ENCODE measurements around the gene MTMR8. TPM values are rescaled to one million over a fixed set of nuclear protein-coding genes. Genes with fewer than 3 reads are reported as not detected.
"Not testable (repeated sequence)": the region's sequence is repeated elsewhere in the genome, so short reads cannot be mapped to it uniquely, and the experiment has no call there.

MTMR8 gene
- total RNA-seq: 1 to 10 TPM; 3.1 to 8.1 TPM
- total RNA-seq: 4.4 to 4.8 reads per million in 2 donors

DNA sequence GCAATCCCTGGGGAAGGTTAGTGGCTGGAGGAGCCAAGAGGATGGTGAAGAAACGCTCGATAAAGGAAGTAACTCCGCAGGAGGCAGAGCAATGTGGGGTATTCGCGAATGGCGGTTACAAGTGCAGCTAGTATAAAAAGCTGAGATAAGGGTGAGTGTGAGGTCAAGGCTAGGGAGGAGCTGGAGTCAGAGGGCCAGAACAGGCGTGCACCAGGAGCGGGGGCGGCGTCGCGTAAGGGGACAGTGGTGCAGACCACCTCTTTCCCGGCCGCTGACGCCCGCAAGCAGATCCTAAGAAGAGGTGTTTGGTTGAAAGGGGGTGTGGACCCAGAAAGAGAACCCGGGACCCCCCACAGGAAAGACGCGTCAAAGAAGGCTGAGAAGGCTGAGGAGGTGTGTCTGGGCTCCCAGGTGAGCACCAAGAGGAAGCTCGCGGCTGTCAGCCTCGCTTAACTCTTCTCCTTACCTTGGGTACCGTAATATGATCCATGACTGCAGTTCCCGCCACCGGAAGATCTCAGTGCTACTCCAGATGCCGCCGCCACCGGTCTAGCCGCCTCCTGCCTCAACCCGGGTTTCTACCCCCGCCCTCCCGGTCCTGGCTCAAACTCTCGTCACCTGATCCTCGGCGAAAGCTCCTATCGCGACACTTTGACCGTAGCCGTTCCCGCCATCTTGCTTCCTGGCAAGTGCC is at the start of gene MTMR8:
Gene MTMR8, minus strand, starts transcription at position 579 of the 694 bp plus-strand sequence. Its CDS starts 89 bp downstream, at position 490.
- Mint-ChIP-seq H3K4me1 (peaks cover 15% of the 10 kb centered on the region), H3K36me3 (ENCODE audit: low read depth) (no peaks in the 10 kb centered on the region), H3K27ac (peak within 1 kb of the TSS; percentile 90), H3K27me3 (no peaks in the 10 kb centered on the region), H3K4me3 (peak within 1 kb of the TSS; percentile 96)
- ATAC-seq: peak; percentile 95
- peak; percentile 57 to 66 (median 65) for DNase-seq
- no peaks in the 10 kb centered on the region for H3K9me3 ChIP-seq (ENCODE audit: control insufficient read depth, low read length, poor library complexity, severe bottlenecking)

GRCh38 chrX:64439551-64439950 is 44.3 kb upstream of the MTMR8 start:
- Mint-ChIP-seq H3K4me3 (no peak overlapping the region), H3K36me3 (ENCODE audit: low read depth) (peaks cover 3% of the 10 kb centered on the region), H3K4me1 (no peaks in the 10 kb centered on the region), H3K27ac (no peak overlapping the region), H3K27me3 (no peaks in the 10 kb centered on the region)
- ATAC-seq: no peak
- H3K9me3 ChIP-seq (ENCODE audit: control insufficient read depth, low read length, poor library complexity, severe bottlenecking): no peaks in the 10 kb centered on the region
- DNase-seq: no peak

DNA sequence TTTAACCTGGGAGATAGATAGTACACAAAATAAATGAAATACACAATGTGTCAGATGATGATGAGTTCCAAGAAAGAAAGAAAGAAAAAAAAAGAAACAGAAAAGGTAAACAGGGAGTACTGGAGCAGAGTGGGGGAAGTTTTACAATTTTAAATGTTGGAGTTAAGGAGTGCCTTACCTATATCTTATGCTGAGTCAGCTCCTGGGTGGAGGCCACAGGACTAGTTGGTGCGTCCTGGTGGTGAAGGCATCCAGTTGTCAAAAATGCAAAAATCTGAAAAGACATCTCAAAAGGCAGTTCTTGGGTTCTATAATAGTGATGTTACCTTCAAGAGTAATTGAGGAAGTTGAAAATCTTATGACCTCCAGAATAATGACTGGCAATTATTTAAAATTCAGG is 42.4 kb upstream of the MTMR8 start:
- H3K36me3 Mint-ChIP-seq (ENCODE audit: low read depth): peaks cover 3% of the 10 kb centered on the region
- no peak overlapping the region for H3K4me3 Mint-ChIP-seq
- no peaks in the 10 kb centered on the region for H3K4me1 Mint-ChIP-seq
- ATAC-seq (no peak), DNase-seq (no peak)
- no peaks in the 10 kb centered on the region for H3K27me3 Mint-ChIP-seq
- no peak overlapping the region for H3K27ac Mint-ChIP-seq
- no peaks in the 10 kb centered on the region for H3K9me3 ChIP-seq (ENCODE audit: control insufficient read depth, low read length, poor library complexity, severe bottlenecking)

DNA sequence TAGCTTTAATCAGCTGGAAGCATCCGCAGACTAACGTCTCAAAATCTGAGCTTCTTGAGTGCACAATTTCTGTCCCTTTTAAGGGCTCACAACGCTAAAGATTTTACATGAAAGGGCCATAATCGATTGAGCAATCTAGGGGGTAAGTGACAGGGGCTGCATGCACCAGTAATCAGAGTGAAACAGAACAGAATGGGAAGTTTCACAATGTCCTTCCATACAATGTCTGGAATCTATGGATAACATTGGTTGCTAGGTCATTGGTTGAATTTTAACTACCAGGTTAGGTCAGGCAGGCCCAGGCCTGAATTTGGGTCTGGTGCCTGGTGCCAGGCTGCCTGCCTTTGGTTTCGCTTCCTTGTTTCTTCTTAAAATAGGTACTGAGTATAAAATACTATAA is 42.0 kb upstream of the MTMR8 start:
- Mint-ChIP-seq H3K4me3 (no peak overlapping the region), H3K27me3 (no peaks in the 10 kb centered on the region), H3K27ac (no peak overlapping the region), H3K36me3 (ENCODE audit: low read depth) (peaks cover 3% of the 10 kb centered on the region), H3K4me1 (no peaks in the 10 kb centered on the region)
- H3K9me3 ChIP-seq (ENCODE audit: control insufficient read depth, low read length, poor library complexity, severe bottlenecking): no peaks in the 10 kb centered on the region
- ATAC-seq (no peak), DNase-seq (no peak)

- Mint-ChIP-seq H3K4me3 (no peak overlapping the region), H3K27ac (no peak overlapping the region)
These were observed 33.1 kb upstream of the MTMR8 start for GRCh38 chrX:64428371-64428770.

DNA sequence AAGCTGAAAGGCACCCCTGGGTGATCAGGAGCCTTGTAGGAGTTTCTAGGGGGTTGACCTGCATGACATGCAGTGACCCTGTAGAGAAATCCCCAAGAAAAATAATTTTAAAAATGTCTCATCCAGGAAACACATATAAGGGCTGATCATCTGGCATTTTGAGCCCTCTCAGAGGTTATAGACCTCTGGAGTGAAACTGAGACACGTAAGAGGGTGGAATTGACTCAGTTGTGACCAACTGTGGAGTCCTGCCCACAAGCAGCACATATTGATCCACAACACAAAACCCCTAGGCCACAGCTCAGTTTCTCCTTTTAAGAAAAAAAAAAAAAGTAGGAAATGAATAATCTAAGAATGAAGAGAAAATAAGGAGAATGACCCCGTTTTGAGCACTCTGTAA is 32.5 kb upstream of the MTMR8 start:
- Mint-ChIP-seq H3K4me1 (no peaks in the 10 kb centered on the region), H3K27ac (peak overlapping the region; percentile 51), H3K27me3 (no peaks in the 10 kb centered on the region), H3K4me3 (no peak overlapping the region), H3K36me3 (ENCODE audit: low read depth) (no peaks in the 10 kb centered on the region)
- DNase-seq (no peak), ATAC-seq (no peak)
- H3K9me3 ChIP-seq (ENCODE audit: control insufficient read depth, low read length, poor library complexity, severe bottlenecking): no peaks in the 10 kb centered on the region

More at GRCh38 chrX:64428371-64428770, 33.1 kb upstream of the MTMR8 start:
- ATAC-seq (no peak), DNase-seq (no peak)
- Mint-ChIP-seq H3K27me3 (no peaks in the 10 kb centered on the region), H3K36me3 (ENCODE audit: low read depth) (no peaks in the 10 kb centered on the region), H3K4me1 (no peaks in the 10 kb centered on the region)
- H3K9me3 ChIP-seq (ENCODE audit: control insufficient read depth, low read length, poor library complexity, severe bottlenecking): no peaks in the 10 kb centered on the region

- Mint-ChIP-seq H3K4me3 (no peak overlapping the region), H3K36me3 (ENCODE audit: low read depth) (no peaks in the 10 kb centered on the region), H3K27me3 (no peaks in the 10 kb centered on the region), H3K27ac (no peak overlapping the region), H3K4me1 (no peaks in the 10 kb centered on the region)
- ATAC-seq (no peak), DNase-seq (no peak)
- H3K9me3 ChIP-seq (ENCODE audit: control insufficient read depth, low read length, poor library complexity, severe bottlenecking): no peaks in the 10 kb centered on the region
These were observed 32.0 kb upstream of the MTMR8 start for GRCh38 chrX:64427281-64427680.

- not testable (repeated sequence) for H3K4me1 Mint-ChIP-seq; H3K4me3 Mint-ChIP-seq; H3K27ac Mint-ChIP-seq; H3K9me3 ChIP-seq (ENCODE audit: control insufficient read depth, low read length, poor library complexity, severe bottlenecking); H3K27me3 Mint-ChIP-seq; ATAC-seq; DNase-seq; H3K36me3 Mint-ChIP-seq (ENCODE audit: low read depth)
These were observed 14.5 kb upstream of the MTMR8 start for GRCh38 chrX:64409730-64410129.

GRCh38 chrX:64398088-64398487 is 2.8 kb upstream of the MTMR8 start:
- no peak overlapping the region for H3K4me3 Mint-ChIP-seq
- H3K4me1 Mint-ChIP-seq: peaks cover 15% of the 10 kb centered on the region
- no peak overlapping the region for H3K27ac Mint-ChIP-seq
- no peak for ATAC-seq
- no peaks in the 10 kb centered on the region for H3K9me3 ChIP-seq (ENCODE audit: control insufficient read depth, low read length, poor library complexity, severe bottlenecking)
- no peak for DNase-seq
- H3K36me3 Mint-ChIP-seq (ENCODE audit: low read depth): no peaks in the 10 kb centered on the region
- H3K27me3 Mint-ChIP-seq: peaks cover 6% of the 10 kb centered on the region

GRCh38 chrX:64395568-64395929 is 297 bp upstream of the MTMR8 start:
- H3K27ac Mint-ChIP-seq: peak overlapping the region; percentile 90
- no peaks in the 10 kb centered on the region for H3K36me3 Mint-ChIP-seq (ENCODE audit: low read depth)
- DNase-seq (no peak), ATAC-seq (peak; percentile 26)
- H3K4me3 Mint-ChIP-seq: peak overlapping the region; percentile 96
- no peaks in the 10 kb centered on the region for H3K9me3 ChIP-seq (ENCODE audit: control insufficient read depth, low read length, poor library complexity, severe bottlenecking)
- H3K4me1 Mint-ChIP-seq: peaks cover 15% of the 10 kb centered on the region
- H3K27me3 Mint-ChIP-seq: no peaks in the 10 kb centered on the region

DNA sequence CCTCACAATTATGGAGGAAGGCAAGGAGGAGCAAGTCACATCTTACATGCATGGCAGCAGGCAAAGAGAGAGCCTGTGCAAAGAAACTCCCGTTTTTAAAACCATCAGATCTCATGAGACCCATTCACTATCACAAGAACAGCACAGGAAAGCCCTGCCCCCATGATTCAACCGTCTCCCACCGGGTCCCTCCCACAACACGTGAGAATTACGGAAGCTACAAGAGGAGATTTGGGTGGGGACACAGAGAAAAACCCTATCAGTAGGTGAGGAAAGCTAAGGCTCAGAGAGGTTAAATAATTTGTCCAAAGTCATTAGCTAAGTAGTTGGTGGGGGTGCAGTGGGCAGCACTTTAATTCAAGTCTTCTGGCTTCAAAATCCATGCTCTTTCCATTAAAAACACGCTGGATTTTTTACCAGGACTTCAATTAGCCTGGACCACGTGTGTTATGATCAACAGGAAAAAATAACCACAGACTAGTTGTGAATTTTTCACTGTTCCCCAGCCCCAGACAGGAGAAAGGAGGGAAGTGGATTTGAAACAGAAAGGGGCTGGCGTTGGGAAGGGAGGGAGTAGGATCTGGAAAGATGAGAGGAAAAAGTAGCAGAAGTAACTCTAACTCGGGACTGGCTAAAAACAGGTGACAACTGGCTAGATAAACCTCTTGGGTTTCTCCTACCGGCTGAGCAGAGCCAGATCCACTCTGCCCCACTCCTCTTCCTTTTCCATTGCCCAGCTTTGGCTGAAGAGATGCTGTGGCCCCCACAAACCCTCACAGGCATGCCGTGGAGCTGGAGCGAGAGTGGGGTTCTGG is 986 bp downstream of the MTMR8 start:
- ATAC-seq (peak; percentile 8), DNase-seq (no peak)
- H3K27ac Mint-ChIP-seq: peak overlapping the region; percentile 90
- H3K4me1 Mint-ChIP-seq: peaks cover 15% of the 10 kb centered on the region
- H3K4me3 Mint-ChIP-seq: peak overlapping the region; percentile 96
- H3K27me3 Mint-ChIP-seq: no peaks in the 10 kb centered on the region
- no peaks in the 10 kb centered on the region for H3K36me3 Mint-ChIP-seq (ENCODE audit: low read depth)
- no peaks in the 10 kb centered on the region for H3K9me3 ChIP-seq (ENCODE audit: control insufficient read depth, low read length, poor library complexity, severe bottlenecking)

GRCh38 chrX:64389489-64389888 is 5.8 kb downstream of the MTMR8 start:
- H3K36me3 Mint-ChIP-seq (ENCODE audit: low read depth): peaks cover 4% of the 10 kb centered on the region
- H3K27ac Mint-ChIP-seq: no peak overlapping the region
- no peak overlapping the region for H3K4me3 Mint-ChIP-seq
- no peaks in the 10 kb centered on the region for H3K27me3 Mint-ChIP-seq
- H3K9me3 ChIP-seq (ENCODE audit: control insufficient read depth, low read length, poor library complexity, severe bottlenecking): no peaks in the 10 kb centered on the region
- H3K4me1 Mint-ChIP-seq: peaks cover 10% of the 10 kb centered on the region
- no peak for DNase-seq
- no peak for ATAC-seq

- H3K27me3 Mint-ChIP-seq; H3K9me3 ChIP-seq (ENCODE audit: control insufficient read depth, low read length, poor library complexity, severe bottlenecking); H3K36me3 Mint-ChIP-seq (ENCODE audit: low read depth); DNase-seq; H3K4me1 Mint-ChIP-seq; H3K27ac Mint-ChIP-seq; ATAC-seq; H3K4me3 Mint-ChIP-seq: not testable (repeated sequence)
These were observed 14.5 kb downstream of the MTMR8 start for GRCh38 chrX:64380789-64381188.
